Naive B cell (primary cell): ENCODE data around the gene PASD1. TPM values are rescaled to one million over a fixed set of nuclear protein-coding genes. Genes with fewer than 3 reads are reported as not detected.

ENCODE experiments used
- ATAC-seq, 2 donors: fragments of 150-1000 bp; cut with Tn5 transposase; 2 replicates each; pipeline ENCODE4 v1.10.0; 2021; ENCODE audit warnings: low read depth in 2 of 2, mild to moderate bottlenecking in 2 of 2, moderate library complexity in 2 of 2
- DNase-seq: peaks from one replicate; pipeline ENCODE4 v3.0.0; 2022
- H3K27ac Mint-ChIP-seq, 6 donors: one replicate each; pipeline ENCODE4 v1.8.0; 2020 to 2022; ENCODE audit warnings: mild to moderate bottlenecking in 6 of 6, mixed read lengths in 6 of 6, moderate library complexity in 5 of 6, inconsistent platforms in 2 of 6
- H3K27me3 Mint-ChIP-seq, 3 donors: one replicate each; pipeline ENCODE4 v1.8.0; 2021 to 2022; ENCODE audit warnings: mixed read lengths in 3 of 3, mild to moderate bottlenecking in 1 of 3
- H3K36me3 Mint-ChIP-seq, 2 donors: one replicate each; pipeline ENCODE4 v1.8.0; 2020 to 2022; ENCODE audit warnings: mixed read lengths in 2 of 2, inconsistent platforms in 1 of 2, mild to moderate bottlenecking in 1 of 2
- H3K4me1 Mint-ChIP-seq, 3 donors: one replicate each; pipeline ENCODE4 v1.8.0; 2020 to 2022; ENCODE audit warnings: mixed read lengths in 3 of 3, inconsistent platforms in 1 of 3, mild to moderate bottlenecking in 1 of 3, moderate library complexity in 1 of 3
- H3K4me3 Mint-ChIP-seq, 8 donors: one replicate each; pipeline ENCODE4 v1.8.0; 2020 to 2022; ENCODE audit warnings: mild to moderate bottlenecking in 8 of 8, mixed read lengths in 8 of 8, moderate library complexity in 8 of 8, inconsistent platforms in 2 of 8
- H3K9me3 Mint-ChIP-seq, 7 donors: one replicate each; pipeline ENCODE4 v1.8.0; 2020 to 2022; ENCODE audit warnings: mixed read lengths in 7 of 7, mild to moderate bottlenecking in 5 of 7, inconsistent platforms in 2 of 7, moderate library complexity in 1 of 7
- polyA plus RNA-seq, 6 donors: library from polyadenylated mRNA; unstranded; fragments of 300-500 nt; fragmentation: Illumina TruSeq; gene quantifications; one replicate each; pipeline ENCODE4 v1.2.3, GENCODE V29; 2021; ENCODE audit warnings: low read depth in 6 of 6

Gene PASD1
- polyA plus RNA-seq, 6 donors from 2014 or later, result not detected

DNA sequence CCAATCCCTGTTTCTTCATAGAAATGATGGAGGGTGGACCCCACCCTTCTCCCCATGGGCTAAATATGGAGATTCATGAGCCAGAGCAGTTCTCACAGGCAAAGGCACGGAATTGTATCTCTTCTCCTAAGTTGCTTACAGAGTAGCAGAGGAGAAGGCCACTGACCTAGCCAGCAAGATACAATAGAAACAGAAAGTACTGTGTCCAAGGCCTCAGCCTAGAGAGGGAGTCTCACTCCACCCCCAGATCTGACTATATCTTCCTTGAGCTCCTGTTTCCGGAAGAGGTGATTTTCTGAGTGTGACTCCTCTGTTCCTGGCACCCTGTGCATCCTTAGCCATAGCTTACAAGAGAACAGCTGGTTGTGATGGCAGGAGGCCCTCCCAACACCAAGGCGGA, 152.3 kb downstream of the PASD1 start, which contains the start of gene FATE1:
Gene FATE1, plus strand, starts transcription at position 284 of the 400 bp plus-strand sequence. Its CDS starts 85 bp downstream, at position 369.
- H3K4me1 Mint-ChIP-seq, result no peaks in the 10 kb centered on the region
- DNase-seq (no peak), ATAC-seq (no peak)
- peaks cover 0 to 3% (median 0%) of the 10 kb centered on the region in 7 donors for H3K9me3 Mint-ChIP-seq
- no peak within 1 kb of the TSS for H3K4me3 Mint-ChIP-seq
- H3K27ac Mint-ChIP-seq, result peak within 1 kb of the TSS in 1 of 6 donors; percentile 34
- peaks cover 0 to 10% (median 0%) of the 10 kb centered on the region in 3 donors for H3K27me3 Mint-ChIP-seq
- H3K36me3 Mint-ChIP-seq, result no peaks in the 10 kb centered on the region

DNA sequence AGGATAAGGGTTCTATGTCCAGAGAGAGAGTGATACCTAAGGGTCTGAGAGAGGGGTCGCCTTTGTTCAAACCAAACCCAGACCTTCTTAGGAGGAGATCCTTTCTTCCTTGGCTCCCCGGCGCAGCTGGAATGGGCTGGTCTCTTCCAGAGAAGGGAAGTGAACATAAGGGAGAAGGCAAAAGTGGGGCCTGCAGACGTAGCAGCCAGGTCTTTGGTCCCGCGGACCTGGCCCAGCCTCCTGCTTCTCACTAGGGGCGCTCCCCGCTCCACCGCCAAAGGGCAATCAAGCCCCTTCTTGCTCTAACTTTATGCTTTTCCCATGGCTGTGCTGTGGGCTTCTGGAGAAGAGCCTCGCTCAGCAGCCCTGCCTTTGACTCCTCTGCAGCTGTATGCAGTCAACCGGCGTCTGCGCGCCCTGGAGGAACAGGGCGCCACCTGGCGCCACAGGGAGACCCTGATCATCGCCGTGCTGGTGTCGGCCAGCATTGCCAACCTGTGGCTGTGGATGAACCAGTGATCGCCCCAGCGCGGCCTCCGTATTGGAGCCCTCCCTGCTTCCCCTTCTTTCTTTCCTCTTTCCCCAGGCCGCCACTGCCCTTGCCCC, 158.9 kb downstream of the PASD1 start:
- no peak overlapping the region for H3K27ac Mint-ChIP-seq
- no peak for ATAC-seq
- DNase-seq, result no peak
- H3K9me3 Mint-ChIP-seq, result peaks cover 0 to 3% (median 0%) of the 10 kb centered on the region in 7 donors
- no peaks in the 10 kb centered on the region for H3K27me3 Mint-ChIP-seq
- H3K4me1 Mint-ChIP-seq, result peaks cover 0 to 2% (median 0%) of the 10 kb centered on the region in 3 donors
- no peaks in the 10 kb centered on the region for H3K36me3 Mint-ChIP-seq
- no peak overlapping the region for H3K4me3 Mint-ChIP-seq

DNA sequence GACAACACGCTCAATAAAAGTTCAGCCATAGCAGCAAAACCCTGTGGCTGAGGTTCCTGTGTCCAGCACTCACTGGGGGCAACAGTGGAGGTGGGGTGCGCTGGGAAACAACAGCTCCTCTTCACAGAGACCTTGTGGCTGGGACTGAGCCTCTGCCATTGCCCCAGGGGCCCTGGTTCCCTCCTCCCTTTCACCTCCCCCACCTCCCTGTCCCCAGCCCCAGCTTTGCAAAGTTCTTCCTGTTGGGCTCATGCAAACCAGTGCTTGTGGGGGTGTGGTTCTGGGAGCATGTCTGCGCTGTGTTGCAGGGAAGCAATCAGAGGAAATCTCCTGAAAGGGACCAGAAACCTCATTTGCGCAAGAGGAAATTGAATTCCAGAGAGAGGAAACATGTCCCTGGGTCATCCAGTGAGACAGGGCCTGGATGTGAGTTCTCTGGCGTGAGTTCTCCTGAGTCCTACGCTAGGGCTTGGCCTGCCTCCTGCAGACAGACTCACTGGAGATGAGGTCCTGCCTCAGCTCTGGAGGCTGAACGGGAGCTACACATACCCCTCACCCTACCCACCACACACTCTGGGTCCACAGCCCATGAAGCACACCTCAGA, 159.8 kb downstream of the PASD1 start:
- no peaks in the 10 kb centered on the region for H3K27me3 Mint-ChIP-seq
- no peaks in the 10 kb centered on the region for H3K36me3 Mint-ChIP-seq
- H3K4me3 Mint-ChIP-seq, result no peak overlapping the region
- ATAC-seq, result no peak
- H3K4me1 Mint-ChIP-seq, result peaks cover 0 to 2% (median 0%) of the 10 kb centered on the region in 3 donors
- DNase-seq, result no peak
- no peak overlapping the region for H3K27ac Mint-ChIP-seq
- H3K9me3 Mint-ChIP-seq, result peaks cover 0 to 3% (median 0%) of the 10 kb centered on the region in 7 donors

DNA sequence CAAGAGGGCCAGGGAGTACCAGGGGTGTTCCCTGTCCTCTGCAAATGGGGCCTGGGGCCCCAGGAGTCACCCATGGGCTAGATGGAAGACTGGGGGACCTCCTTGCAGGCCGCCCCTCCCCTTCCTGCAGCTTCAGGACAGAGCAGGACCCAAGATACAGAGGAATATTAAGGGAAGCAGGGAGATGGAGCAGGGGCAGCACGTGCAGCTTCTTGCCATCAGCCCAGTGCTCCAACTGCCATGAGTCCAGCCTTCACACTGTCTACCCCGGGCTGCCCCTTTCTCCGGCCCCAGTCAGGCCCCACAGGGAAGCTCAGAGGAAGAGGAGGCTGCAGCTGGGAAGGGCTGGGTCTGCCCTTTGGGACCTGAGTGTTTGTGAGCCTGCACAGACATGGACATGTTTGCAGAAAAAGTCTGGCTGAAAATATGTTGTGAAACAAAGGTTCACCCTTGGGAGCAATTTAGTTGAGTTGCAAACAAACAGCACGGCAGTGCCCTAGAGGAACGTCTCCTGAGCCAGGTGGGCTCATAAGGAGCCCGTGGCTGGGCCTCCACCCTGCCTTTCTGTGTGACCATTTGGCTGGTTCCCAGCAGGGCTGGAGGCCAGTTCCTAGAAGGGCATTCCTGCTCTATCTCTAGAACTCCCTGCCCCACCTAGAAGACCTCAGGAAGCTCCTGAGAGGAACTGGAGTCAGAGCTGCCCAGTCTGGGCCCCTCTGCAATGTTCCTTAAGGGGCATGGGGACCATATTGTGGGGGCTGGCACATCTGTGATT, 161.3 kb downstream of the PASD1 start:
- no peak overlapping the region for H3K27ac Mint-ChIP-seq
- DNase-seq, result no peak
- no peaks in the 10 kb centered on the region for H3K27me3 Mint-ChIP-seq
- peaks cover 0 to under 1% (median 0%) of the 10 kb centered on the region in 7 donors for H3K9me3 Mint-ChIP-seq
- H3K4me3 Mint-ChIP-seq, result no peak overlapping the region
- H3K4me1 Mint-ChIP-seq, result peaks cover 0 to 2% (median 0%) of the 10 kb centered on the region in 3 donors
- no peaks in the 10 kb centered on the region for H3K36me3 Mint-ChIP-seq
- ATAC-seq, result no peak

- peaks cover 0 to 2% (median 0%) of the 10 kb centered on the region in 3 donors for H3K4me1 Mint-ChIP-seq
- no peaks in the 10 kb centered on the region for H3K9me3 Mint-ChIP-seq
- no peaks in the 10 kb centered on the region for H3K27me3 Mint-ChIP-seq
- H3K36me3 Mint-ChIP-seq, result no peaks in the 10 kb centered on the region
- H3K27ac Mint-ChIP-seq, result no peak overlapping the region
- DNase-seq (no peak), ATAC-seq (no peak)
- H3K4me3 Mint-ChIP-seq, result no peak overlapping the region
Observed at GRCh38 chrX:151725338-151725614, 161.8 kb downstream of the PASD1 start.

Other genes with a start within 250 kb of the PASD1 start
- gene VMA21, start 166.5 kb upstream of the PASD1 start, polyA plus RNA-seq, result 10 to 100 TPM; 26.7 to 51.1 (median 32.8) TPM
- not detected for gene PRRG3, start 131.8 kb downstream of the PASD1 start, polyA plus RNA-seq
- gene FATE1, start 152.4 kb downstream of the PASD1 start, polyA plus RNA-seq, result not detected
- not detected for gene CNGA2, start 171.1 kb downstream of the PASD1 start, polyA plus RNA-seq